Measurements from ENCODE around the gene TROAP.

Gene TROAP

DNA sequence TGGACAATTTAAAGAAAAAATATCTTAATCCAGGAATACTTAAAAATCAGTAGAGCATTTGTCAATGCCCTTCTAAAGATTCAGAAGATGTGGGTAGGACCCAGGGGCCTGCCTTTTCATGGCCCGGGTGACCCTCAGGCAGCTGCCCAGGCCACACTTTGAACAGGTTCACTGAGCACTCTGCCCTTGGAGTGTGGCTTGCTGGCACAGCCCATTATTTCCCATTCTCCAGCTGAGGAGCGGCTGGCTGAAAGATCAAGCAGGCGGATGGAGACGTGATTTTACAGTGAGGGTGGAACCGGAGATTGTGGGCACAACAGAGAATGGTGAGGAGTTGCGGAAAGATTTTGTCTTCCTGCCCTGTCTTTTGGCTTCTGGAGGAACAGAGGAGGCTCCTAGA, 35.2 kb upstream of the TROAP start:
- DNase-seq = no peak
- Histone ChIP-seq H3K27me3 (replicated peaks) (no peaks in the 10 kb centered on the region), H3K4me3 (ENCODE audit: low read depth, low read length) (no peak overlapping the region), H3K27ac (no peak overlapping the region), H3K36me3 (replicated peaks) (no peaks in the 10 kb centered on the region)
- TF ChIP-seq, protein P1, sequence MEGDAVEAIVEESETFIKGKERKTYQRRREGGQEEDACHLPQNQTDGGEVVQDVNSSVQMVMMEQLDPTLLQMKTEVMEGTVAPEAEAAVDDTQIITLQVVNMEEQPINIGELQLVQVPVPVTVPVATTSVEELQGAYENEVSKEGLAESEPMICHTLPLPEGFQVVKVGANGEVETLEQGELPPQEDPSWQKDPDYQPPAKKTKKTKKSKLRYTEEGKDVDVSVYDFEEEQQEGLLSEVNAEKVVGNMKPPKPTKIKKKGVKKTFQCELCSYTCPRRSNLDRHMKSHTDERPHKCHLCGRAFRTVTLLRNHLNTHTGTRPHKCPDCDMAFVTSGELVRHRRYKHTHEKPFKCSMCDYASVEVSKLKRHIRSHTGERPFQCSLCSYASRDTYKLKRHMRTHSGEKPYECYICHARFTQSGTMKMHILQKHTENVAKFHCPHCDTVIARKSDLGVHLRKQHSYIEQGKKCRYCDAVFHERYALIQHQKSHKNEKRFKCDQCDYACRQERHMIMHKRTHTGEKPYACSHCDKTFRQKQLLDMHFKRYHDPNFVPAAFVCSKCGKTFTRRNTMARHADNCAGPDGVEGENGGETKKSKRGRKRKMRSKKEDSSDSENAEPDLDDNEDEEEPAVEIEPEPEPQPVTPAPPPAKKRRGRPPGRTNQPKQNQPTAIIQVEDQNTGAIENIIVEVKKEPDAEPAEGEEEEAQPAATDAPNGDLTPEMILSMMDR (IDR thresholded peaks at IDR 0.05; ENCODE audit: low read depth, low read length, missing control alignments) = no peak
- in situ Hi-C loops (cut with HindIII; ENCODE audit: low pct_ligation_motif_present, low sequenced_read_pairs) = no loop called here

DNA sequence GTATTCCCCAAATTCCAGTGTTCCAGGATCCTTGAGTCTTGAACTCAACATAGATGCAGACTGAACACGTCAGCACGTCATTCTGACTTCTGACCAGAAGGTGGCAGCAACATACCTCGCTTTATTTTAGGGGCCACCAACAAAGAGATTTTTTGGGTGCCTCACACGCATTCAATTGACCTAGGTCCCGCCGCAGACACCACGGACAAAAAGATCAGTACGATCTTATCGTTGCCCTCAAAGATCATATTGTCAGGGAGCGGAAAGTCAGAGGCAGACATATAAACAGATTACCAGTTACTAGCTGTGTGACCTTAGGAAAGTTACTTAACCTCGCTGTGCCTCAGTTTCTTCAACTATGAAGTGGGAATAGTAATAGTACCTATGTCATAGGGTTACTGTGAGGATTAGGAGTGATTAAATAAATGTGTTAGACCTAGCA, 34.6 kb upstream of the TROAP start:
- Histone ChIP-seq H3K27me3 (replicated peaks) (no peaks in the 10 kb centered on the region), H3K27ac (no peak overlapping the region), H3K36me3 (replicated peaks) (no peaks in the 10 kb centered on the region), H3K4me3 (ENCODE audit: low read depth, low read length) (no peak overlapping the region)
- TF ChIP-seq, protein P1 (IDR thresholded peaks at IDR 0.05; ENCODE audit: low read depth, low read length, missing control alignments) = peak; percentile 84
- in situ Hi-C loops (cut with HindIII; ENCODE audit: low pct_ligation_motif_present, low sequenced_read_pairs) = no loop called here
- peak; percentile 45 for DNase-seq

DNA sequence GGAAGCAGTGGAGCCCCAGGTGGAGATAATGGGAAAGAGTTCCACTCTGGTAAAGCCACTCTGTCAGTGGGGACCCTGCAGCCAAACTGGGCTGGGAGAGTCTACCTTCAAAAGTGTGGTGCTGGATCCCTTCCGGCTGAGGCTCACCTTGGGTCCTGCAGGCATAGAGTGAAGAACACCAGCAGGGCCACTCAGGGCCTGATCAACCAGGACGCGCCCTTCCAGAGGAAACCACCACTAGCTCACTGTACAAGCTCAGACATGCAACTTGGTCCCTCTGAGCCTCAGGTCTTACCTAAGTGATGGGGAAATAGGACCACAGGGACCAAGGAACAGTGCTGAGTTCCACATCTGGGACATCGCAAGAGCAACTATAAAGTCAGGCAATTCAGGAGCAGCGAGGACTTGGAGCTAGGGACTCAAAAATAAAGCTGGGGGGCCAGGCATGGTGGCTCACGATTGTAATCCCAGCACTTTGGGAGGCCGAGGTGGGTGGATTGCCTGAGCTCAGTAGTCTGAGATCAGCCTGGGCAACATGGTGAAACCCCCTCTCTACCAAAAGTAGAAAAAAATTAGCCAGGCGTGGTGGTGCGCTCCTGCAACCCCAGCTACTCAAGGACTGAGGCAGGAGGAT, 34.0 kb upstream of the TROAP start:
- Histone ChIP-seq H3K4me3 (ENCODE audit: low read depth, low read length) (no peak overlapping the region), H3K27ac (no peak overlapping the region), H3K36me3 (replicated peaks) (no peaks in the 10 kb centered on the region), H3K27me3 (replicated peaks) (peaks cover under 1% of the 10 kb centered on the region)
- no peak for DNase-seq
- in situ Hi-C loops (cut with HindIII; ENCODE audit: low pct_ligation_motif_present, low sequenced_read_pairs) = no loop called here
- TF ChIP-seq, protein P1 (IDR thresholded peaks at IDR 0.05; ENCODE audit: low read depth, low read length, missing control alignments) = no peak

DNA sequence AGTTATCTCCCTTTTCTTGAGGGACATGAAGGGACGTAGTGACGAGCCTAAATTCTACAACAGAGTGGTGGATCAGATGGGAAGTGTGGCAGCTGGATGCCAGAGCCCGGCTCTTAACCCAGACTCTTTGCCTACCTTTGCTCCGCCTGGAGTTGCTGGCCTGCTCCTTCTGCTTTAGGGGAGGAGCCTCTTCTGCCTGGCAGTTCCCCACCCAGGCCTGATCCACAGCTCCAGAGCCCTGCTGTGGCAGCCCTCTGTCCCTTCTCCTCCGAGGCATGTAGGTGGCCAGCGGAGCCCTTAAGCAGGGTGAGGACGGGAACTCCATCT, 30.4 kb upstream of the TROAP start:
- Histone ChIP-seq H3K27ac (no peak overlapping the region), H3K4me3 (ENCODE audit: low read depth, low read length) (no peak overlapping the region), H3K27me3 (replicated peaks) (peaks cover 32% of the 10 kb centered on the region), H3K36me3 (replicated peaks) (no peaks in the 10 kb centered on the region)
- TF ChIP-seq, protein P1 (IDR thresholded peaks at IDR 0.05; ENCODE audit: low read depth, low read length, missing control alignments) = no peak
- no peak for DNase-seq
- in situ Hi-C loops (cut with HindIII; ENCODE audit: low pct_ligation_motif_present, low sequenced_read_pairs) = no loop called here

DNA sequence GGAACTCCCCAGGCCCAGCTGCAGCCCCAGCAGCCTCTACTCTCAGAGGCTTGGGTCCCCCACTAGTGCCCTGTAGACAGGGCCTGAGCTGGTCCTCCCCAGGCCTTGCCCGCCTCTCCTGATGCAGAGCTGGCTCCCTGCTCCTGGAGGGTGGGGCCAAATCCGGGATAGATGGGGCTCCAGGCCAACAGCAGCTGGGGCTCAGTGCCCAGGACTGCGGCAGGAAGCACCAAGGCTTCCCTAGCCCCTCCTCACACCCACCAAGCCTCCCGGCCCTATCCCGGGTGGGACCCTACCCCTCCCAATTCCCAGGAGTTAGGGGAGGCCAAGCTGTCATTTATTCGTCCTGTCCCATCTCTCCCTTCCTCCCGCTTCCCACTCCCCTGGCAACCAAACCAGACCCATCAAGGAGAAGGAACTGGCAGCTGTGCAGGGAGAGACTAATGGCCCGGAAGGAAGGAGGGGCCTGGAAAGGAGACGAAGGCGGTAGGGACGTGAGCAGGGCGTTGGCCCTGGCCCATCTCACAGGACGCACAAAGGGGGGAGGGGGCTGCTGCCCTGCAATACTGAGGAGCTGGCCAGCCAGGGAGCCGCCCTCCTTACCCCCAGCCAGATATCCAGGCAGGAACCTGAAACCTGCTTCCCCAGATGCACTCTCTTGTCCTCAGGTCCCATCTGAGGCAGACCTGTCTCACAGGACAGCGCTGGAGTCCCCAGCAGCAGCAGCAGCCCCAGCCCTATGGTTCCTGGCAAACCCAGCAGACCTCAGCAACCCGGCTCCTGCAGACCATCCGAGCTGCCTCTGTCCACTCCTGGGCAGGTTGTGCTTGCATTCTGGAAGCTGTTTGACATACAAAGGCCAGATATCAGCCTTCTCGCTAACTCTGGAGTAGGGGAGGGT, 29.7 kb upstream of the TROAP start:
- in situ Hi-C loops (cut with HindIII; ENCODE audit: low pct_ligation_motif_present, low sequenced_read_pairs) = no loop called here
- DNase-seq = no peak
- Histone ChIP-seq H3K27me3 (replicated peaks) (peaks cover 32% of the 10 kb centered on the region), H3K27ac (no peak overlapping the region), H3K4me3 (ENCODE audit: low read depth, low read length) (no peak overlapping the region), H3K36me3 (replicated peaks) (no peaks in the 10 kb centered on the region)
- TF ChIP-seq, protein P1 (IDR thresholded peaks at IDR 0.05; ENCODE audit: low read depth, low read length, missing control alignments) = no peak
